Prostate gland (tissue), 2 donors: ENCODE measurements around the gene COL16A1. TPM values are rescaled to one million over a fixed set of nuclear protein-coding genes. Genes with fewer than 3 reads are reported as not detected.

Experiments used
- DNase-seq: peaks from one replicate; pipeline ENCODE4 v3.0.0-alpha.2; 2019; ENCODE audit warnings: low spot score
- H3K27ac ChIP-seq, 2 donors: fragments of 200-600 bp; sonication (generic); 2 replicates each; pipeline ENCODE4 v1.5.1; 2017 to 2019
- H3K27me3 ChIP-seq: fragments of 200-600 bp; sonication (generic); replicated peaks from 2 replicates; pipeline ENCODE4 v1.5.1; 2019; ENCODE audit not compliant: insufficient read depth
- H3K36me3 ChIP-seq, 2 donors: fragments of 200-600 bp; sonication (generic); 1 replicate in 1 of 2; 2 replicates in 1 of 2; pipeline versions ENCODE4 v1.5.1 to v1.8.1; 2017 to 2019
- H3K4me1 ChIP-seq: fragments of 200-600 bp; sonication (generic); replicated peaks from 2 replicates; pipeline ENCODE4 v1.5.1; 2019
- H3K4me3 ChIP-seq, 2 donors: fragments of 200-600 bp; sonication (generic); 2 replicates each; pipeline ENCODE4 v1.5.1; 2017 to 2019
- H3K9me3 ChIP-seq: fragments of 200-600 bp; sonication (generic); 2 replicates; pipeline ENCODE4 v1.5.1; 2017
- CTCF ChIP-seq, 4 experiments: fragments of 200-600 bp in 2 of 4; fragments of 450-650 bp in 2 of 4; sonication (generic) in 2 of 4; IDR thresholded peaks; 1 replicate in 3 of 4; 2 replicates in 1 of 4; pipeline ENCODE4 v1.5.1; 2016 to 2019; ENCODE audit warnings: antibody characterized with exemption in 4 of 4, mild to moderate bottlenecking in 2 of 4, moderate library complexity in 2 of 4
- POLR2A ChIP-seq: fragments of 450-650 bp; IDR thresholded peaks from one replicate; pipeline ENCODE4 v1.6.1; 2016; ENCODE audit warnings: antibody characterized with exemption, mild to moderate bottlenecking
- POLR2AphosphoS5 ChIP-seq: sonication (generic); formaldehyde crosslinking; IDR thresholded peaks from one replicate; pipeline ENCODE4 v1.6.1; 2017; ENCODE audit warnings: antibody characterized with exemption
- WGBS: methylation state at CpG from one replicate; pipeline ENCODE4 v1.1.5; 2018; 5-methylcytosine and 5-hydroxymethylcytosine counted together
- intact Hi-C: fragments of 100-400 bp; cut with DNase I; formaldehyde crosslinking; loops from one replicate; pipeline ENCODE4 v1.14.2; 2022
- total RNA-seq, 2 donors: library from RNA; depleted of rRNA; stranded (reverse); fragments of >200 nt; gene quantifications; one replicate each; pipeline ENCODE4 v1.1.0, GENCODE V29; 2016

The COL16A1 gene
- total RNA-seq, 2 donors from 2014 or later: 45.3 to 89.4 TPM

GRCh38 chr1:31628931-31629556, 74.8 kb downstream of the COL16A1 start:
- H3K36me3 ChIP-seq: peaks cover 0 to 8% of the 10 kb centered on the region in 2 donors
- DNase-seq: no peak
- WGBS: 87% methylated on average over 6 of the region's 6 CpGs
- no peak overlapping the region for H3K4me3 ChIP-seq
- intact Hi-C loops: no loop called here
- no peaks in the 10 kb centered on the region for H3K9me3 ChIP-seq
- no peak overlapping the region for H3K27ac ChIP-seq
- H3K4me1 ChIP-seq: peaks cover 12% of the 10 kb centered on the region
- no peak for TF ChIP-seq POLR2A
- no peak for TF ChIP-seq CTCF (IDR thresholded peaks at IDR 0.05)
- TF ChIP-seq POLR2AphosphoS5: no peak
- no peaks in the 10 kb centered on the region for H3K27me3 ChIP-seq

GRCh38 chr1:31627930-31628559, 75.8 kb downstream of the COL16A1 start:
- H3K4me3 ChIP-seq: no peak overlapping the region
- peaks cover 0 to 8% of the 10 kb centered on the region in 2 donors for H3K36me3 ChIP-seq
- peak overlapping the region; percentile 53 to 54 for H3K27ac ChIP-seq
- DNase-seq: peak; percentile 40
- peaks cover 12% of the 10 kb centered on the region for H3K4me1 ChIP-seq
- H3K9me3 ChIP-seq: no peaks in the 10 kb centered on the region
- 24% methylated on average over 11 of the region's 11 CpGs for WGBS
- TF ChIP-seq CTCF (IDR thresholded peaks at IDR 0.05) (no peak), POLR2AphosphoS5 (peak; percentile 32)
- intact Hi-C loops: no loop called here
- no peaks in the 10 kb centered on the region for H3K27me3 ChIP-seq

- Histone ChIP-seq H3K27ac (peak overlapping the region; percentile 53 to 54), H3K4me1 (peaks cover 12% of the 10 kb centered on the region), H3K9me3 (no peaks in the 10 kb centered on the region), H3K27me3 (no peaks in the 10 kb centered on the region), H3K4me3 (no peak overlapping the region), H3K36me3 (peaks cover 0 to 8% of the 10 kb centered on the region in 2 donors)
- WGBS: 27% methylated on average over 13 of the region's 13 CpGs
- intact Hi-C loops: no loop called here
- no peak for TF ChIP-seq POLR2A
- no peak for TF ChIP-seq CTCF (IDR thresholded peaks at IDR 0.05)
- no peak for TF ChIP-seq POLR2AphosphoS5
- peak; percentile 35 for DNase-seq
Observed at GRCh38 chr1:31627301-31627929, 76.4 kb downstream of the COL16A1 start.

- TF ChIP-seq CTCF (IDR thresholded peaks at IDR 0.05): no peak
- no peak for TF ChIP-seq POLR2A
- Histone ChIP-seq H3K4me3 (no peak overlapping the region), H3K27me3 (no peaks in the 10 kb centered on the region), H3K27ac (peak overlapping the region; percentile 53 to 54), H3K9me3 (no peaks in the 10 kb centered on the region), H3K36me3 (peaks cover 0 to 8% of the 10 kb centered on the region in 2 donors), H3K4me1 (peaks cover 12% of the 10 kb centered on the region)
- no peak for DNase-seq
- 57% methylated on average over 21 of the region's 23 CpGs for WGBS
- intact Hi-C loops: no loop called here
Observed at GRCh38 chr1:31626223-31627207, 77.3 kb downstream of the COL16A1 start.
